ENCODE data around the gene EHMT1. TPM values are rescaled to one million over a fixed set of nuclear protein-coding genes. Genes with fewer than 3 reads are reported as not detected.

The EHMT1 gene
- total RNA-seq, 1 experiment from 2014 or later, result 112 TPM

- H3K79me1 ChIP-seq (ENCODE audit: insufficient read depth, low read depth, low read length, poor library complexity, severe bottlenecking), result peaks cover 3% of the 10 kb centered on the region
- H3K4me1 ChIP-seq (ENCODE audit: insufficient read depth, low read length), result no peaks in the 10 kb centered on the region
- H3K14ac ChIP-seq (ENCODE audit: insufficient read depth, low read length), result no peak overlapping the region
- Mint-ChIP-seq H3K27me3 (ENCODE audit: low read depth) (no peaks in the 10 kb centered on the region), H3K9me3 (no peaks in the 10 kb centered on the region; a peak in 1 of 5 replicates), H3K36me3 (ENCODE audit: insufficient read depth in 1 of 3, low read depth in 3 of 3) (peaks cover 51 to 71% (median 64%) of the 10 kb centered on the region in 3 experiments), H3K4me3 (no peak overlapping the region), H3K4me1 (peaks cover 14 to 17% of the 10 kb centered on the region in 2 experiments), H3K27ac (no peak overlapping the region)
- H4K20me1 ChIP-seq (ENCODE audit: control insufficient read depth, insufficient read depth, insufficient read length), result no peaks in the 10 kb centered on the region
- H2BK5ac ChIP-seq (ENCODE audit: insufficient read length, low read length), result no peak overlapping the region
- no peak overlapping the region for H4K5ac ChIP-seq (ENCODE audit: insufficient read length, low read depth, low read length)
- no peaks in the 10 kb centered on the region; the same call in 1 of the 2 replicates for H3K27me3 ChIP-seq (ENCODE audit: insufficient read depth, low read length)
- H3K18ac ChIP-seq (ENCODE audit: insufficient read length, low read depth, low read length), result no peak overlapping the region
- no peak overlapping the region for H3K4me2 ChIP-seq (ENCODE audit: insufficient read depth, insufficient read length, low read length)
- no peak overlapping the region for H3K23ac ChIP-seq (ENCODE audit: insufficient read length, low read depth, low read length)
- H2BK20ac ChIP-seq (ENCODE audit: low read depth, low read length, poor library complexity, severe bottlenecking), result no peak overlapping the region
- H3K56ac ChIP-seq (ENCODE audit: insufficient read length, low read depth, low read length), result no peak overlapping the region
- no peak overlapping the region for H2BK15ac ChIP-seq (ENCODE audit: low read depth, low read length)
- no peak overlapping the region for H2AK5ac ChIP-seq (ENCODE audit: insufficient read length, low read length)
- no peak overlapping the region for H2AFZ ChIP-seq (ENCODE audit: low read length)
- no peak overlapping the region for H3K4ac ChIP-seq (ENCODE audit: low read depth, low read length)
- WGBS (ENCODE audit: extremely low coverage, insufficient read length, low lambda C conversion rate), result no CpG with 5 or more reads among the region's 6 CpGs
- H4K8ac ChIP-seq (replicated peaks; ENCODE audit: insufficient read length, low read depth, low read length), result no peak overlapping the region
- no peak for TF ChIP-seq CTCF (conservative IDR thresholded peaks at IDR 0.05)
- no peak overlapping the region for H3K27ac ChIP-seq (ENCODE audit: insufficient read length, low read depth, low read length)
- no peak overlapping the region for H3T11ph ChIP-seq (ENCODE audit: low read length)
- no peak for DNase-seq
- no peak overlapping the region for H2BK12ac ChIP-seq (ENCODE audit: insufficient read length, low read depth, low read length)
- H3K9me3 ChIP-seq (ENCODE audit: control insufficient read depth, low read depth, low read length), result no peaks in the 10 kb centered on the region
- no peaks in the 10 kb centered on the region; the same call in 1 of the 2 replicates for H3K79me2 ChIP-seq (ENCODE audit: insufficient read depth, low read length)
- no peaks in the 10 kb centered on the region for H3K23me2 ChIP-seq (ENCODE audit: insufficient read length, low read depth, low read length, poor library complexity, severe bottlenecking)
- no peak overlapping the region for H3K9ac ChIP-seq (ENCODE audit: extremely low read depth, insufficient read length, low read length)
- H2BK120ac ChIP-seq (ENCODE audit: low read depth, low read length, poor library complexity, severe bottlenecking), result no peak overlapping the region
- H4K91ac ChIP-seq (ENCODE audit: insufficient read length, low read depth, low read length), result no peak overlapping the region
Observed at GRCh38 chr9:137733429-137733828, 114.6 kb downstream of the EHMT1 start.

Measured in H9 (cell line).